ENCODE measurements around the gene CNTLN. TPM values are rescaled to one million over a fixed set of nuclear protein-coding genes. Genes with fewer than 3 reads are reported as not detected.

Gene CNTLN
- polyA plus RNA-seq, 1 experiment: 1.9 TPM

DNA sequence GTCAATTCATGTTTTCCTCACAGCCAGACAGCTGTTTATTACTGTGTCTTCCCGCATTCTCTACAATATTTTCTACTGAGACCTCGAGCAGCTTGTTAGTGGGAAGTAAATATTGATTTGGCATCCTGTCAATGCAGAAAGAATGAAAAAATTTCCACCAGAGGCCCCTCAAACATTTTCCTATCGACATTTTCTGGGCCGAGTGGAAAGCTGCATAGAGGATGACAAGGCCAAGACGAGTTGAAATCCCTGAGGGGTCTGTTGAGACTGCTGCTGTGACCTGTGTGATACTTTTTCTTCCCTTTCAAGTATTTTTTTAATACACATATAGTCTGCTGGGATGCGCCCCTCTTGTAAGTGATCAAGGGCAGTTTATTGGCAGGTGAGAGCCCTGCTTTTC is 352.6 kb downstream of the CNTLN start:
- Histone ChIP-seq H3K4me3 (ENCODE audit: low read depth, low read length) (no peak overlapping the region), H3K36me3 (ENCODE audit: control insufficient read depth, insufficient read depth, low read length) (no peaks in the 10 kb centered on the region), H3K27me3 (ENCODE audit: control insufficient read depth, insufficient read depth, low read length) (no peaks in the 10 kb centered on the region)
- TF ChIP-seq, protein P1, sequence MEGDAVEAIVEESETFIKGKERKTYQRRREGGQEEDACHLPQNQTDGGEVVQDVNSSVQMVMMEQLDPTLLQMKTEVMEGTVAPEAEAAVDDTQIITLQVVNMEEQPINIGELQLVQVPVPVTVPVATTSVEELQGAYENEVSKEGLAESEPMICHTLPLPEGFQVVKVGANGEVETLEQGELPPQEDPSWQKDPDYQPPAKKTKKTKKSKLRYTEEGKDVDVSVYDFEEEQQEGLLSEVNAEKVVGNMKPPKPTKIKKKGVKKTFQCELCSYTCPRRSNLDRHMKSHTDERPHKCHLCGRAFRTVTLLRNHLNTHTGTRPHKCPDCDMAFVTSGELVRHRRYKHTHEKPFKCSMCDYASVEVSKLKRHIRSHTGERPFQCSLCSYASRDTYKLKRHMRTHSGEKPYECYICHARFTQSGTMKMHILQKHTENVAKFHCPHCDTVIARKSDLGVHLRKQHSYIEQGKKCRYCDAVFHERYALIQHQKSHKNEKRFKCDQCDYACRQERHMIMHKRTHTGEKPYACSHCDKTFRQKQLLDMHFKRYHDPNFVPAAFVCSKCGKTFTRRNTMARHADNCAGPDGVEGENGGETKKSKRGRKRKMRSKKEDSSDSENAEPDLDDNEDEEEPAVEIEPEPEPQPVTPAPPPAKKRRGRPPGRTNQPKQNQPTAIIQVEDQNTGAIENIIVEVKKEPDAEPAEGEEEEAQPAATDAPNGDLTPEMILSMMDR (IDR thresholded peaks at IDR 0.05; ENCODE audit: insufficient read depth, low read depth, low read length): no peak
- CTCF ChIA-PET: no interaction called here
- no peak for DNase-seq (ENCODE audit: low read depth)
- POLR2A ChIA-PET: no interaction called here

DNA sequence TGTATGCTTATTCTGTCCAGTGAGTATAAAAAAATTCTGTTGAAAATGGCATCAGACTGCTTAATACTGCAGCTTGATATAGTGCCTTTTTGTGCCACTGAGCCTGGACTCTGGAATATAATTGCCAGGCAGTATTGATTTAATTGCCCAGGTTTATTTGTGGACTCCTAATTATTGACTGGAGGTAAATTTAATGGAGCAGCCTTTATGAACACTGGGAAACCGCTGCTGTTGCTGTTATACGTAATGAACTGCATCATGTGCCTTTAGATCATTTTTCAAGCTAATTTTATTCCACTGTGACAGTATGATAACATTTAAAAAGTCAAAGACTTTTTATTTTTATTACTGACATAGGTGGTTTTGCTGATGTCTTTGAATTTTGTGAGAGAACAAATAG is 353.8 kb downstream of the CNTLN start:
- TF ChIP-seq, protein P1 (IDR thresholded peaks at IDR 0.05; ENCODE audit: insufficient read depth, low read depth, low read length): no peak
- Histone ChIP-seq H3K27me3 (ENCODE audit: control insufficient read depth, insufficient read depth, low read length) (no peaks in the 10 kb centered on the region), H3K4me3 (ENCODE audit: low read depth, low read length) (no peak overlapping the region), H3K36me3 (ENCODE audit: control insufficient read depth, insufficient read depth, low read length) (no peaks in the 10 kb centered on the region)
- DNase-seq (ENCODE audit: low read depth): no peak
- ChIA-PET POLR2A (no interaction called here), CTCF (interaction anchor here (0.7 kb wide), 1 partner anchor 24 kb away, joined by 3 read pairs; no protein-coding TSS in a partner anchor)

DNA sequence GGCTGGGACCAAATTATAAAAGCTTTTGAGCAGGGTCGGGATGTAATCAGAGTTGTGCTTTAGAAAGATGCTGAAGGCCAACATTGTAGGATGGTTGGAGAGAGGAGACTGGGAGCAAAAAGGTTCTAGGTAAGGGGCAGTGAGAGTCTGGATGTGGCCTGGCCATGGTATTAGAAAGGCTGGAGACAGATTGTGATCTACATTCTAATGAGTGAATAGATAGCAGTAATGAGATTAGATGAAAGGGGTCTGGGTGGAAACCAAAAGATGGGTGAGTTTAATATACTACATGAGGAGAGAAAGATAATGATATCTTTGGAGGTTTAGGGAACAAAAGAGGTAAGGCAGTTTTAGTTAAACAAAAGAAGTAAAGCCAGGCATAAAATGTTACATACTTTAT is 355.3 kb downstream of the CNTLN start:
- CTCF ChIA-PET: no interaction called here
- POLR2A ChIA-PET: no interaction called here
- no peaks in the 10 kb centered on the region for H3K36me3 ChIP-seq (ENCODE audit: control insufficient read depth, insufficient read depth, low read length)

DNA sequence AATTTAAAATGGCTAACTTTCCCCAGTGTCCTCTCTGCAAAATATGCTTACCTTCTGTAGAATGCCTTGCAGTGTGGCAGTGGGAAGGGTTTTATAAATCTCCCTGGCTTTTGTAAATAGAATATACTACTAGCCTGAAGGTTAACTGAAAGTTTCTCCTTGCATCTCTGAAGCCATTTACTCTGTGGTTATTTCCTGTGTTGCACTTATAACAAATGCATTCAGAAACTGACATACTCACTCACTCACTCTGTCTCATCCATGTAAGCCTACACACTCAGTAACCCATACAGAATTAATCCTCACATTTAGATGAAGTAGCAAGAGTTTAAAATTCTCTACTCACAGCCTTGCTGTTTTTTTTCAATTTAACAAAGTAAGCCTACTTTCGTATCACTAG is 356.9 kb downstream of the CNTLN start:
- POLR2A ChIA-PET: no interaction called here
- CTCF ChIA-PET: no interaction called here

More for the DNA sequence above, 355.3 kb downstream of the CNTLN start:
- TF ChIP-seq, protein P1 (IDR thresholded peaks at IDR 0.05; ENCODE audit: insufficient read depth, low read depth, low read length): no peak
- Histone ChIP-seq H3K4me3 (ENCODE audit: low read depth, low read length) (no peak overlapping the region), H3K27me3 (ENCODE audit: control insufficient read depth, insufficient read depth, low read length) (no peaks in the 10 kb centered on the region)
- DNase-seq (ENCODE audit: low read depth): no peak

DNA sequence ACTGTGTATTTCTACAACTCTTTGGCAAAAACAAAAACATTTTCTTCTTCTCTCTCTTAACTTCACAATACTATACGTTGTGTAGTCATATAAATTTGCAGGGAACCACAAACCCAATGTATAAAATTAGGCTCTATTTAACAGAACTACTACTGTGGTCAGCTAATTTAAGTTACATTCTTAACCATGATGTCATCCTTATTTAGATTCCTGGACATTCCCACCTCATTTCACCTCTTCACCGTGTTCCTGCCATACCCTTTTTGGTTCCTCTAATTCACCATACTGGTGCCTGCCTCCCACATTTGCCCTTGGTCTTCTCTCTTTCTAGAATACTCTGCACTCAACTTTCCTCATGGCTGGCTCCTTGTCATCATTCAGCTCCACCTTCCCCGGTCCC is 368.4 kb downstream of the CNTLN start:
- ChIA-PET CTCF (interaction anchor here (0.5 kb wide), 1 partner anchor 284 kb away, joined by 4 read pairs; no protein-coding TSS in a partner anchor), POLR2A (no interaction called here)
- no peaks in the 10 kb centered on the region for H3K27me3 ChIP-seq (ENCODE audit: control insufficient read depth, insufficient read depth, low read length)
- H3K36me3 ChIP-seq (ENCODE audit: control insufficient read depth, insufficient read depth, low read length): no peaks in the 10 kb centered on the region
- DNase-seq (ENCODE audit: low read depth): no peak
- no peak overlapping the region for H3K4me3 ChIP-seq (ENCODE audit: low read depth, low read length)
- TF ChIP-seq, protein P1 (IDR thresholded peaks at IDR 0.05; ENCODE audit: insufficient read depth, low read depth, low read length): no peak

More for the DNA sequence above, 356.9 kb downstream of the CNTLN start:
- Histone ChIP-seq H3K27me3 (ENCODE audit: control insufficient read depth, insufficient read depth, low read length) (no peaks in the 10 kb centered on the region), H3K4me3 (ENCODE audit: low read depth, low read length) (no peak overlapping the region), H3K36me3 (ENCODE audit: control insufficient read depth, insufficient read depth, low read length) (no peaks in the 10 kb centered on the region)
- DNase-seq (ENCODE audit: low read depth): no peak
- TF ChIP-seq, protein P1 (IDR thresholded peaks at IDR 0.05; ENCODE audit: insufficient read depth, low read depth, low read length): no peak
